22Rv1 (cell line): Measurements from ENCODE around the gene TRIM58.

Source experiments
- H3K27ac ChIP-seq: fragments of 450-650 bp; 2 replicates; pipeline ENCODE4 v1.5.1; 2017
- ZFX ChIP-seq: fragments of 450-650 bp; IDR thresholded peaks from 2 replicates; pipeline ENCODE4 v1.6.1; 2017; ENCODE audit warnings: antibody characterized with exemption, borderline replicate concordance
- TF ChIP-seq, protein P1 (sequence below): fragments of 450-650 bp; IDR thresholded peaks from 2 replicates; pipeline ENCODE4 v1.5.1; 2017; ENCODE audit warnings: mild to moderate bottlenecking

Gene TRIM58

DNA sequence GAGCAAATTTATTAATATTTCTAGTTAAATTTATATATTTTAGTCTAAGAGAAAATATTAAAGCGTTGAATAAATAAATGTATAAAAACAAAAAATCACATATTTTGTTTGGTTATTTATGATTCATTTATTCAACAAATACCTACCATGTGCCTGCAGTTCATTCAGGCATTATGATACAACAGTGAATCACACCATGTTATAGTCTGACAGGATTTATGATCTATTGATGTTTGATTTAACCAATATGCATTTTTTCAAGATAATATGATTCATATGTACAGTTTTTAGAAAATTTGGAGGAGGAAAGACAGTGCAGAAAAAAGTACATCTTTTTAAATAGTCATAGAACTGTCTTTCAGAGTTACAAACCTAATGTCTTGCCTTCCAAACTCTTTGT lies 7.4 kb upstream of the TRIM58 start:
- H3K27ac ChIP-seq = no peak overlapping the region
- no peak for TF ChIP-seq ZFX
- TF ChIP-seq, protein P1, sequence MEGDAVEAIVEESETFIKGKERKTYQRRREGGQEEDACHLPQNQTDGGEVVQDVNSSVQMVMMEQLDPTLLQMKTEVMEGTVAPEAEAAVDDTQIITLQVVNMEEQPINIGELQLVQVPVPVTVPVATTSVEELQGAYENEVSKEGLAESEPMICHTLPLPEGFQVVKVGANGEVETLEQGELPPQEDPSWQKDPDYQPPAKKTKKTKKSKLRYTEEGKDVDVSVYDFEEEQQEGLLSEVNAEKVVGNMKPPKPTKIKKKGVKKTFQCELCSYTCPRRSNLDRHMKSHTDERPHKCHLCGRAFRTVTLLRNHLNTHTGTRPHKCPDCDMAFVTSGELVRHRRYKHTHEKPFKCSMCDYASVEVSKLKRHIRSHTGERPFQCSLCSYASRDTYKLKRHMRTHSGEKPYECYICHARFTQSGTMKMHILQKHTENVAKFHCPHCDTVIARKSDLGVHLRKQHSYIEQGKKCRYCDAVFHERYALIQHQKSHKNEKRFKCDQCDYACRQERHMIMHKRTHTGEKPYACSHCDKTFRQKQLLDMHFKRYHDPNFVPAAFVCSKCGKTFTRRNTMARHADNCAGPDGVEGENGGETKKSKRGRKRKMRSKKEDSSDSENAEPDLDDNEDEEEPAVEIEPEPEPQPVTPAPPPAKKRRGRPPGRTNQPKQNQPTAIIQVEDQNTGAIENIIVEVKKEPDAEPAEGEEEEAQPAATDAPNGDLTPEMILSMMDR = no peak

DNA sequence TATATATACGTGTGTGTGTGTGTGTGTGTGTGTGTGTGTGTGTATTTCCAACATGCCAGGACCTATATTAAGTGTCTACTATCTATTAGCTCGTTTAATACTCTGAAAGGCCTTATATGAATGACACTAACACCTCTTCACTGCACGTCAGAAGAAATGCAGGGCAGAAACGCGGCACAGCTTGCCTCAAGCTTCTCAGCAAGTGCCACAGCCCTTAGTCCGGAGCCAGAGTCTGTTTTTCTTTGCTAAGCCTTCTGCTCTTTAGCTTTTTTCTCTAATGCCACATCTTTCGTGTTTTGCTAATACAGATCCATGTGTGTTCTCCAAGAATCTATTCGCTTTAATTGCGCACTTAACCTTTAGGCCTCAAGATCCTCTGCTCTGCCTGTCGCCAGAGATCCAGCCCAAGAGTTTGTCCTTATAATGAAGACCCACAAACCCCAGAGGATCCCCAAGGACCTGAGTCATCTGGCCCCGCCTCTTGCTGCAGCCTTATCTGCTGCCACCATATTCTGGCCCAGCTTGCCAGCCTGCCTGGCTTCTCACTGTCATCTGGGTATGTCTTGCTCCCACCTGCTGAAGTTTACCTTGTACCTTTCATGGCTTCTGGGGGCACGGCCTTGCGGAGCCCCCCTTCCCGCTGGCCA lies 2.0 kb upstream of the TRIM58 start:
- TF ChIP-seq, protein P1 = no peak
- TF ChIP-seq ZFX = no peak
- H3K27ac ChIP-seq = no peak overlapping the region

DNA sequence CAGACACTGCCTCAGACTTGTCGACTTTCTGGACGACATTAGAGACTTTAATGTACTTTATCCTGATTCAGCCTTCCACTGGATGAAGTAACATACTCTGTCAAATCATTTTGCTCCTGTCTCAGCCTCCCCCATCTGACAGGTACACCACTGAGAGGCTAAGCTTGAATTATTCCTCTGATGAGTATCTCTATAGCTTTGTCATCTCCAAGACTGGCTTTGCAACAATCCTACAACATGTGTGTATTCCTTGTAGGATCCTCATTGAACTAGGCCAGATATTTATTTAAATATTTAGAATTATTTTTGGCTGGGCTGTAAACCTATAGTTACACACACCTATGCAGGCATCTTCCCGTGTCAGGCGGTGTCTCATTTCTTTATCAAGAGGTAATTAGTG lies 1.1 kb upstream of the TRIM58 start:
- TF ChIP-seq ZFX = no peak
- TF ChIP-seq, protein P1 = no peak
- H3K27ac ChIP-seq = no peak overlapping the region

DNA sequence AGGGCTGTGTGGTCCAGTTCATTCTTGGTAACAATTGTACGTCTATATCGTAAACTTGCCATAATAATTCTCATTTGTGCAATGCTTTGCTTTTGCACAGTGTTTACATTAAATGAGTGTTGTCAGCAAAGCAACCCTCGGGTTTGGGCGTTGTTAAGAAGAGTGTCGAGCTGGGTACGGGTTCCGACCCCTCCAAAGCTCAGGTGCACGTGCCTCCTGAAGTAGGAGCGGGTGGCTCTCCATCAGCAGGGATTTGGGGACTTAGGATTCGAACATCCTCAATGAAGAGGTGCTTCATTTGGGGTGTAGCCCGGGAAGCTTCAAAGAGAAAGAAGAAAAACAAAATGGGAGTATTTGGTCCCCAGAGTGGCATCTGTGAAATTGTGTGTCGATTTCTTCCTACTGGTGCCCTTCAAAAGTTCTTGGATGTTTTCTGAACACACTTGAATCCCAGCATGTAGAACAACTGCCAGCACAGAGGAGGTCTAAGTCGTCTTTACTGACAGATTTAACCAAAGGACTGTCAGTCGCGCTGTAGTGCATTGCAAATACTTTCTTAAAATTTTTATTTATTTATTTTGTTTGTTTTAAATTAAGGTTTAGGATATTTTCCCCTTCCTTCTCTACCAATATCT lies 1.1 kb downstream of the TRIM58 start:
- TF ChIP-seq, protein P1 = no peak
- no peak for TF ChIP-seq ZFX
- H3K27ac ChIP-seq = no peak overlapping the region

DNA sequence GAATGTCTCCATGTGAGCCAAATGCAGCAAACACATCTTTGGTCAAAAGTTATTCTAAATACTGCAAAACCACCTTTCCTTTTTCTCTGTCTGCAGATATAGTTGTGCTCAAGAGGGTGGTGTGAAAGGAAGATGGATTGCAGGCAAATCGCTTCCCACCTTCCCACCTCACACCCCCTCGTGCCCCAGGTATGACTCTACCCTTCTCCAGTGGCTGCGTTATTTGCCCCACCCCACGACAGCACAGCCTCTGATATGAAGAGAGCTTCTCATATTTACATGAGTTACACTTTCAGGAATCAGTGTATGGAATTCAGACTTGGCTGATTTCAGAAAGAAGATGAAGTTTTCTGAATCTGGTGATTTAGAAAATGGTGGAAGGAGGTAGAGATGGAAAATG lies 5.8 kb downstream of the TRIM58 start:
- no peak overlapping the region for H3K27ac ChIP-seq
- TF ChIP-seq ZFX = no peak
- TF ChIP-seq, protein P1 = no peak

DNA sequence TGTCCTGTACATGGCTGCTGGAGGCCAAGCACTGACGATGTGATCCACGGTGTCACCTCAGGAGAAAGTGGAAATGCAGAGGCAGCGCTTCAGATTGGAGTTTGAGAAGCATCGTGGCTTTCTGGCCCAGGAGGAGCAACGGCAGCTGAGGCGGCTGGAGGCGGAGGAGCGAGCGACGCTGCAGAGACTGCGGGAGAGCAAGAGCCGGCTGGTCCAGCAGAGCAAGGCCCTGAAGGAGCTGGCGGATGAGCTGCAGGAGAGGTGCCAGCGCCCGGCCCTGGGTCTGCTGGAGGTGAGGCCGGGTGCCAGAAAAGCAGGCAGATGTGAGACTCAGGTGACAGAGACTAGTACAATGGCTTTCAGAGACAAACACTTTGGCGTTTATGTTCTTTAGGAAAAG lies 7.7 kb downstream of the TRIM58 start:
- no peak overlapping the region for H3K27ac ChIP-seq
- TF ChIP-seq ZFX = no peak
- TF ChIP-seq, protein P1 = no peak

DNA sequence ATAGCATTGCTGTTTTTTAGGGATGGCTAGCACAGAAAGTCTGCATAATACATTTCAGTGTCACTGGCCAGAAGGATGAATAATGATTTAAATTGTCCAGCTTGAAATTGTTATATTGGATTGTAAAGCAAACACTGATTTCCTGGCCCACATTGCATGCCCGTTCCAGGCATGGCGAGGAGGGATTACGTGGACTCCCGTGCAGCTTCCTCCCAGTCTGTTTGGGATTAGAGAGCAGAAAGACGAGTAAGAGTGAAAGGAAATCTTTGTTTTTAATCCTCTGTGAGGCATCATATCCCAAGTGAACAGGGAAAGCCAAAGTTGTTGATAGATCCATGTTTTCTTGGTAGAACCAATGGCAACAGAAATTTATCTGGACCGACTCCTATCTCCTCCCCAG lies 8.4 kb downstream of the TRIM58 start:
- H3K27ac ChIP-seq = no peak overlapping the region
- no peak for TF ChIP-seq ZFX

DNA sequence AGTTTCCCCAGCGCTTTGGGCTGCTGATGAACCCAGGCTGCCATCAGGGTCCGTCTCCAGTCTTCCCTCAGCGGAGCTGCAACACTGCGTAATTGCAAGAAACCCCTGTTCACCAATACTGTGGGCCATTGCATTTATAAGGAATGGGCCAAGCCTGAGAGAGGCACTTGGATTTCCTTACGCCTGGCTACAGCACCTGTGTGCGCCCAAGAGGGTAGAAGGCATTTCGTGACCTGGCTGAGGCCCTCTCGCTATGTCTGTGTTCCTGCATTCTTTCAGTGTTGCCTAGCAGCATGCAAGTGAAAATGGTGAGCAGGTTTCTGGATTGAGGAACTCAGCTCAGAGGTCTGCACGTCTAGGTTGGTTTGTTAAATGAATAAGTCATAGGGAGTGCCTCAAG lies 26.4 kb downstream of the TRIM58 start:
- no peak overlapping the region for H3K27ac ChIP-seq
- TF ChIP-seq ZFX = no peak
- TF ChIP-seq, protein P1 = no peak
